GM21526 (cell line): ENCODE measurements around the gene GAST.

Experiments
- ATAC-seq: cut with Tn5 transposase; IDR thresholded peaks from one replicate; pipeline ENCODE4 v1.9.1; 2021; ENCODE audit warnings: moderate library complexity; ENCODE audit not compliant: unreplicated experiment, low FRiP score

The GAST gene

GRCh38 chr17:41738801-41739112 is 26.6 kb downstream of the GAST start:
- no peak for ATAC-seq

GRCh38 chr17:41739661-41740352 is 27.7 kb downstream of the GAST start:
- ATAC-seq: no peak

GRCh38 chr17:41740506-41740905 is 28.4 kb downstream of the GAST start:
- no peak for ATAC-seq

GRCh38 chr17:41741709-41742108 is 29.6 kb downstream of the GAST start:
- ATAC-seq: no peak

GRCh38 chr17:41748275-41748674 is 36.1 kb downstream of the GAST start:
- no peak for ATAC-seq

GRCh38 chr17:41750862-41751261 is 38.7 kb downstream of the GAST start:
- ATAC-seq: no peak

GRCh38 chr17:41751288-41751687 is 39.2 kb downstream of the GAST start:
- ATAC-seq: no peak

- ATAC-seq: no peak
Observed at GRCh38 chr17:41754066-41754465, 41.9 kb downstream of the GAST start.

- no peak for ATAC-seq
Observed at GRCh38 chr17:41758601-41759000, 46.5 kb downstream of the GAST start.

GRCh38 chr17:41760878-41761277 is 48.7 kb downstream of the GAST start:
- ATAC-seq: no peak

- no peak for ATAC-seq
Observed at GRCh38 chr17:41762391-41762790, 50.3 kb downstream of the GAST start.

GRCh38 chr17:41762841-41763240 is 50.7 kb downstream of the GAST start:
- no peak for ATAC-seq

GRCh38 chr17:41763327-41763726 is 51.2 kb downstream of the GAST start:
- no peak for ATAC-seq
